GM21786 (cell line): ENCODE data around the gene ZDHHC9.
"Not testable (repeated sequence)": the region's sequence is repeated elsewhere in the genome, so short reads cannot be mapped to it uniquely, and the experiment has no call there.

Experiments used
- ATAC-seq: cut with Tn5 transposase; IDR thresholded peaks from one replicate; pipeline ENCODE4 v1.9.1; 2021; ENCODE audit not compliant: unreplicated experiment

The ZDHHC9 gene

DNA sequence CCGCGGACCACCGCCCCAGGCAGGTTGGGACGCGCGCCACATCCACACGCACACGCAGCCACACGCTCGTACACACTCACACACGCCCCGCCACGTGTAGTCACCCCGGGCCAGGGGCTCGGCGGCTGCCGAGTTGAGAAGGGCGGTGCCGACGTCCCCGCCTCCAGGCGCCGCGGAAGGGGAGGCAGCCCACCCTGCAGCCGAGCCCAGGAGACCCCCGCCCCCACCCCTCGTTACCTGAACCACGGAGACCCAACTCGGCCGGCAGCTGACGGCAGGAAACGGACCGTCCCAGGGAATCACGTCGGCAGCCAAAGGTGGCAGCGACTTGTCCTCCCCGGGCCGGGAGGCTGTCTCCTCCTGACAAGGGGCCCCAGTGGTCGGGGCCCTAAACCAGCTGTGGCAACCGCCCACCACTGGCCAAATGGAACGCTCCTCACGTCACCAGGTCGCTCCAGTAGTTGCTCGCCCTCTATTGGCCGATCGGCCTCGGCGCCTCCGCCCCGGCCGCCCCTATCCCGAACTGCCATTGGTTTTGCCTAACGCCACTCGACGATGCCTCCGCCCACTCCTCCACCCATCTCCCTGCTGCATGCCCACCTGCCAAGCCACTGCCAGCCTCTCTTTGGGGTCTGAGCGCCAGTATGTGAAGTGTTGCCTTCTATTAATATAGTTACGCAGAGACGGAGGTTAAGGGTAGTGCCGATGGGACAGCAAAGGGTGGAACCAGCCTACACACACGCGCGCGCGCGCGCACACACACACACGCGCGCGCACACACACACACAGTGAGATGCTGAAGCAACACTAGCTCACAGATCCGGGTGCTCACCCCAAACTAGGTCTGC is at the start of gene ZDHHC9:
TSS of gene ZDHHC9 (minus strand) at position 428 of the 848 bp plus-strand sequence. CDS start 1,941 bp downstream, outside the sequence.
- peak; percentile 97 for ATAC-seq

DNA sequence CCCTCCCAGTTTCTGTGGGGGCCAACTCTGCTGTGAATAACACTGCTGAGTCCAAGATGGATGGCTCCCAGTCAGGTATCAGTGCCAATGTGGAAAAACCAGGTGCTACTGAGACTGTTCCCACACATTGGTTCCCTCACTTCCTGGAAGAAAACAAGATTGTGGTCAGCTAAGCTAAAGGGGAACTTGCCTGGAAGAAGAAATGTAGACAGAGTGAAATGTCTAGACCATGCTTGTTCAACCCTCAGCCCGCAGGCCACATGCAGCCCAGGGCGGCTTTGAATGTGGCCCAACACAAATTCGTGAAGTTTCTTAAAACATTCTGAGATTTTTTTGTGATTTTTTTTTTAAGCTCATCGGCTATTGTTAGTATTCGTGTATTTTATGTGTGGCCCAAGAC is 33.7 kb upstream of the ZDHHC9 start:
- ATAC-seq: no peak

DNA sequence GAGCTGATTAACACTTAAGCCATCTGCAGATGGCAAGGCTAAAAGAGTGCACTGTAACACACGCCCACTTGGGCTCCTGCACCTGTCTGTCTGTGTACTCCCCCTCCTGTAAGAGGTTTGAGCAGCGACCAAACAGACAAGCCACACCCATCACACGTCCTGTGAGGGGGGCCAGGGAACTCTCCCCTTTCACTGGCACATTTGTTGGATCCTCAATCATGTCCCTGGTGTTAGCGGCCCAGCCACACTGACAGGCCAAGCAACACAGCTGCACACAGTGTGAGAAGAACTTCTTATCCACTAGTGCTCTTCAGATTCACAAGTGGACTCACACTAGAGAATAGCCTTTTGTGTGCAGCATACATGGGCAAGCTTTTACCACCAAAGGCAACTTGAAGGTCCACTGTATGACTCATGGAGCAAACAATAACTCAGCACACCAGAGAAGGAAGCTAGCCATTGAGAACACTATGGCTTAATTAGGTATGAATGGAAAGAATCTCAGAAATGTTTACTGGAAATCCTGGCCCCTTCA is 33.2 kb upstream of the ZDHHC9 start:
- no peak for ATAC-seq

DNA sequence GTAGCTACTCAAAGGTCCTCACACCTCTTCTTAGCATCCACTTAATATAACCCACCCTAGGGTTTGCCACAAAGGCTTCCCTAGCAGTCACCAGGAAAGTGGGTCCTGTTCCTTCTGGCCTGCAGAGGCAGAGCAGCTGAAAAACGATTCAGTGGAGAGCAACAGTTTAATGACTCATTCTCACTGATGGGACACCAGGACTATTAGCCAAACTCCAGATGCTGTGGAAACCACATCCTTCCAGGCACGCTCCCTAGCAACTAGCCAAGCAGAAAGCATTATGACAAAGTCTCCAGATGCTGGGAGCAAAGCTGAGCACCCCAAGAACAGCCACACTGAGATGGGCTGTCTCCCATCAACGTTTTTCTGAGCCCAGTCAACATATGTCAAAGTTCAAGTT is 32.0 kb upstream of the ZDHHC9 start:
- ATAC-seq: no peak

DNA sequence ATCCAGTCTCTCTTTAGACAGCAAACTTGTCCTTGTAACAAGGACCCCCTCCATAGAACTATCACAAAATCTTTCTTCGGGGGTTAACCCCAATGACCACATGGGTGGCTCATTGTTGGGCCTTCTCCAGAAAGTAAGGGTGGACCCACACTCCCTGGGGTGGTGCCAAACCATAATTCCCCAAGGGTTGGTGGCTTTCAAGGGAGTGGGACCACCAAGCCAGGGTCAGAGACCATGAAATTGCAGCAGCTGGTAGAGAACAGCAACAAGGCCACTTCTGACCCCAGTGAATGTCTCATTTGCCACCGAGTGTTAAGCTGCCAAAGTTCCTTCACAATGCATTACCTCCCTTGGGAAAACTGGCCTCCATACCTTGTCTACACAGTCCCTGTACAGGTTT is 28.8 kb upstream of the ZDHHC9 start:
- no peak for ATAC-seq

DNA sequence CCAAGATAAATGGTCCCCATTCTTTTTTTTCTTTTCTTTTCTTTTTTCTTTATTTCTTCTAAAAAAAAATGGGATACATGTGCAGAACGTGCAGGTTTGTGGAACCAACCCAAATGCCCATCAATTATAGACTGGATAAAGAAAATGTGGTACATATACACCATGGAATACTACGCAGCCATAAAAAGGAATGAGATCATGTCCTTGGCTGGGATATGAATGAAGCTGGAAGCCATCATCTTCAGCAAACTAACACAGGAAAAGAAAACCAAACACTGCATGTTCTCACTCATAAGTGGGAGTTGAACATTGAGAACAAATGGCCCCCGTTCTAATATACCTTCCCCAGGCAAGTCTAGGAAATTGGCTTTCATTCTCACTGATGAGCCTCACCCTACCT is 22.6 kb upstream of the ZDHHC9 start:
- ATAC-seq: not testable (repeated sequence)

DNA sequence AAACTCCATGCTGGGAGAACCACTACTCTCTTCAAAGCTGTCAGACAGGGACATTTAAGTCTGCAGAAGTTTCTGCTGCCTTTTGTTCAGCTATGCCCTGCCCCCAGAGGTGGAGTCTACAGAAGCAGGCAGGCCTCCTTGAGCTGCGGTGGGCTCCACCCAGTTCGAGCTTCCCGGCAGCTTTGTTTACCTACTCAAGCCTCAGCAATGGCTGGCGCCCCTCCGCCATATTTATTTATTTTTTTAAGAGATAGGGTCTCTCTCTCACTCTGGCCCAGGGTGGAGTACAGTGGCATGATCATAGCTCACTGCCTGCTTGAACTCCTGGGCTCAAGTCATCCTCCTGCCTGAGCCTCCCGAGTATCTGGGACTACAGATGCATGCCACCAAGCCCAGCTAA is 15.4 kb upstream of the ZDHHC9 start:
- not testable (repeated sequence) for ATAC-seq

DNA sequence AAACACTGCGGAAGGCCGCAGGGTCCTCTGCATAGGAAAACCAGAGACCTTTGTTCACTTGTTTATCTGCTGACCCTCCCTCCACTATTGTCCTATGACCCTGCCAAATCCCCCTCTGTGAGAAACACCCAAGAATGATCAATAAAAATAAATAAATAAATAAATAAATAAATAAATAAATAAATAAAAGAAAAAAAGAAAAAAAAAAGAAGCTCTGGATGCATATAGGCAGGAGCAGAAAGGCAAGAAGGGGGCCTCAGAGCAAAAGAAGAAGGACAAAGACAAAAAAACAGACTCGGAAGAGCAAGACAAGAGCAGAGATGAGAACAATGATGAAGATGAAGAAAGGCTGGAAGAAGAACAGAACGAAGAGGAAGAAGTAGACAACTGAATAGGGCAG is 8.1 kb upstream of the ZDHHC9 start:
- ATAC-seq: not testable (repeated sequence)

DNA sequence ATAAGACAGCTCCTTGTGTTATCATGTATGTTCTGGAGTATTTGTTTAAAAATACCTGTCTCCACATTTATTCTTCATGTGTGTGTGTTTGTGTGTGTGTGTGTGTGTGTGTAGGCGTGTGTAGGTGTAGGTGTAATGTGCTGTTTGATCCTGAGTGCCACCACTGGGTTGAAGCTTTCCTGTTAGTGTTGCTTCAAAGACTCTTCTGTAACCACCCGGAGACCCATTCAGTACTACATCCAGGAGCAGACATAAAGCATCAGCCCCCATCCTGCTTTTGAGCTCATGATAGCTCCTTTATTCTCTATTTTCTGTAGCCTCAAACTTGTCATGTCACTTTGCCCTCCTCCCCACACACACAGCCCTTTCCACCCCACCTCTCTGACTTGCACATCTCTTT is 3.0 kb upstream of the ZDHHC9 start:
- no peak for ATAC-seq

DNA sequence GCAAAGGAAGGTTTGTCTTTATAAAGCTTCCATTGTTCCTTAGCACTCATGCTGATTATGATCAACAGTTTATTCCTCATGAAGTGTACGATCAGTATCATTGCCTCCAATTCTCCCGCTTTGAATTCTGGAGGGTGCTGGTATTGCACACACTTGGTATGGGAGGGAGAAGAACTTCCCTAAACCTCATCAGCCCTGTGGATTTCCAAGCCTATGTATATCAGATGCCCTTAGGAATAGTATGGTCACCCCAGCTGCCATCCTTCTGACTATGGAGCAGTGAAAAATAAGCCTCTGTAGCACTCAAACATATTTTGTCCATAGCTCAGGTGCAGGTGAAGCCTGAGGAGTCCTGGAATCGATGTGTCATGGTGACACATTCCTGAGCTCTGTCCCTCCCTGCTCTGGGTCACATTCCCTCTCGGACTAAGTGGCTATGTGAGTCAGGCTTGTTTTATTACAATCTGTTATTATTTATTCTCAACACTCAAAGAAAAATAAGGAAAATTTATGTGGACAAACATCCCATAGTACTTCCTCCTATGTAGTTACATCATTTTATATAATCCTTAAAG is 2.0 kb upstream of the ZDHHC9 start:
- ATAC-seq: no peak

DNA sequence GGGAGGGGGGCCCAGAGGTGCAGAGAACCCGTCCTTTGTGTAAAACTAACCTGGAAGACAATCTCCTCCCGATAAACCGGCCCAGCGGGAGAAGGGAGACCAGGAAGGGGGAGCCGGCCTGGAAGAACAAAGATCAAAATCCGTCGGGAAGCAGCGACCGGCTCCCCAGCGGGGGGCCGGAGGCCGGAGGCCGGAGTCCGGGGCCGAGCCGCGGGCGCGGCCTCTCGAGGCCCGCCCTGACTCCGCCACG is 552 bp downstream of the ZDHHC9 start:
- ATAC-seq: no peak

DNA sequence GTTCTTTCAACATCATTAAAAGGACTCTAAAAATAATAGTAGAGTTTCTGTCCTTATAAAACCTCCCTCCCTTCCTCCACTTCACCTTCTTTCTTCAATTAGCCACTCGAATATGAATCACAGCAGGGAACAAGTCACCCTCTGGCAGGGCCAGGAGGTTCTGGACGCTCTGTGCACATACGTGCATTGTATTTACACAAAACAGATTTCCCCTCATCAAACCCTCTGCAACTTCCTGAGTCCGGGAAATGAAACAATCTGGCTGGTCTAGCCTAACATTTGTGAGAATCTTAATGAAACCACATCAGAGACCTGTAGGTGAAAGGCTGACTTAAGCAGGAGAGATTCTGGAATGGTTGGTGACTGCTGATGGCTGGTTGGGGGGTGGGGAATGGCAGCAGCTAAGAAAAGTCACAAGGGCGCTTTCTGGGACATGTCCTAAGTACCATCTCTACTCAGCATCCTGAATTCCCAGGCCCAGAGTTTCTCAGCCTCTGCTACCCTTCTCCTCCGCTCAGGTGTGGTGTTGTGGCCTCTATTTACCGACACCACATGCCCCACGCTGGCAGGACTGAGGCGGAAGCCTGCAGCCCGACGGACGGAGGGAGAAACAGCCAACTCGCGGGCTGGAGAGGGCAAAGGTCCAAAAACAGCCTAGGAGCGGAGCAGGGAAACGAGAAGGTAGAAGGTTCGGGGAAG is 1.0 kb downstream of the ZDHHC9 start:
- no peak for ATAC-seq

DNA sequence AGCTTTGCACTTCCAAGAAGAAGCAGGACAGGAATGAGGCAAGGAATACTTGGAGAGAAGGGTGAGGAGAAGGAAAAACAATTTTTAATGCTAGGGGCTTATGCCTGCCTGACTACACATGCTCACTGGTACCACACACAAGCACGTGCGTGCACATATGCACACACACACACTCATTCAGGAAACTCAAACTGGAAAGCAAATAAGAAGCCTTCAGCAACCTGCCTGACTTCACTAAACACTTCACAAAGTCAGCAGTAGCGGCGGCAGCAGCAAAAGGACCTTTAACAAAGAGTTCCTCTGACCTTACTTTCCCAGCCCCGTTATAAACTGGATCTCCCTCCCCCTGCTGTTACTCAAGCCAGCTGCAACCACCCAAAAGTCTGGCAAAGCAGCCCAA is 3.3 kb downstream of the ZDHHC9 start:
- no peak for ATAC-seq

DNA sequence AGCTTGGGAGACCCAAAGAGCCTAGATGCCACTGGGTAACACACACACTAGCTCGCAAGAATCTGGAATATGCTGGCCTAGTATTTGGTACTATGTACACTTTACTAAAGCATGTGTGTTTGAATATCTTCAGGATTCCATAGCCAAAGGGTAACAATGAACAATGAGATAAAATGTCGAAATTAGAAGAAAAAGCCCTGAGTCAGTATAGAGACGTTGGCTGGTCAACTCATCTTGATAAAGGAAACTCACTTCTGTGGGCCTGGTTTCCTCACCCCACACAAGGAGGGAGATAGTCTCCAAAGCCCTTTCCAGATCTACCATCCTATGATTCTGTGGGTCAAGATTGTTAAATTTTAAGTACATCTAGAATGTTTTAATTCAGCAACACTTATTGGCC is 6.9 kb downstream of the ZDHHC9 start:
- no peak for ATAC-seq

DNA sequence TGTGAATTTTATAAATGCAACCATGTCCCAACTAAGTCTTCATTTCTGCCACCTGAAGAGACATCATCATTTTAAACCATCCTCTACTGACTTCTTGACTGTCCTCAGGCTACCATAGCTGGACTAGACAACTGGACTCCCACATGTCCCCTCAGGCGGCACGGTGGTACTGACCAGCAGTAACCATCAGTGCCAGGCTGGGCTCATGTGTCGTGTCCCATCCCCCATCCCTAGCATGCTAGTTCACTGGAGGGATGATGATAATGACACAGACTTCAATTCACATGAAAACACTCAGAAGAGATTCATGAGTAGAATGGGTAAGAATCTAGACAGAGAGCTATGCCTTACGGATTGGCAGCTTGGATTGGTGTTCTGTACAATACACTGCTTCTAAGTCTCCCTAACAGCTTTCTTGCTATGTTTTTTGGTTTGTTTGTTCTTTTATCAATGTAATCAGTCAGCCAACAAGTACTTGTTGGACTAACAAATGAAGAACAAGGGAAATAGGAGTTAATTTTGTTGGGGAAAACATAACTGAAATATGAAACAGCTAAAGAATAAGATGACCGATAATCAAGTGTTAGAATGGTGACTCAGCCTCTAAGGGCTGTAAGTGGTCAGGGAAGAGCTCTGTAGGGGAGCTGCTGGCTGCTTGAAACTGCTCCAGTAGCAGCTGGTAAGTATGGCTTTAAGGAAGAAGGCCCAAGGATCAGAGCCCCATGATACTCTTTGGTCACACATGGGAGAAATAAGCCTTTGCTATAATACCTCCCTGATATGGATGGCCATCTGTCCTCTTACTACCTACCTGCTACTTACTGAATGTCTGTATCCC is 10.3 kb downstream of the ZDHHC9 start:
- no peak for ATAC-seq

DNA sequence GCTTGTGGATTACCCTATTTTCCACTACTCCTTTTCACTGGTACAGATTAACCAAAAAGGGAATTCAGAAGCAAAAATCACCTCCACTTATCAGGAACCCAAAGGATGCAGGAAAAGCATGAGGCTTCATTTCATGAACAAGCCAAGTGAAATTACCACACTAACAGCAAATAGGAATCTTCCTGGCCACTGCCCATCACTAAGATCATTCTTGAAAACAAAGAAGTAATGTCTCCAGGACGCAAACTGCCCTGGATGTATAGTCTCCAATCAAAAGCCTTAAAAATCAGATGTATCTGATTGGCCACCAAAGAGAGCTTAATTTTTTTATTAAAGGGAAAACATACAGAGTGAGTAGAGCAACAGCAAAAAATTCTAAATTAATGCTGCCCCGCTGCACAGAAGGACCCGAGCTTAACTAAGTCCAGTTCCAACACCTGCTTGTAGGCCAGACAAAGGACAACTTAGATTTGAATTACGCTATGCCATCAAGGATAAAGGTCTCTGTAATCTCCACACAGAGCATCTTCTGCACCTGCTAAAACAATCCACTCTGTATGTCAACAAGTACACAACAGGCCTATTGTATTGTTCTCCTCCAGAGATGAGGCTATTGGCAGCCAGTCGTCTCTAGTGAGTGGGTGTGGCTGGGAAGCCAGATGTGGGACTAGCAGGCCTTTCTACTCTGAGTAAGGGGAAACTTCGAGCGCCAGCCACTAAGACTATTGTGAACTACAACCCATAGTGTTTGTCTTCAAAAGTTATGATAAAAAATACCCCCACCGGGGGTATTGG is 12.4 kb downstream of the ZDHHC9 start:
- no peak for ATAC-seq

DNA sequence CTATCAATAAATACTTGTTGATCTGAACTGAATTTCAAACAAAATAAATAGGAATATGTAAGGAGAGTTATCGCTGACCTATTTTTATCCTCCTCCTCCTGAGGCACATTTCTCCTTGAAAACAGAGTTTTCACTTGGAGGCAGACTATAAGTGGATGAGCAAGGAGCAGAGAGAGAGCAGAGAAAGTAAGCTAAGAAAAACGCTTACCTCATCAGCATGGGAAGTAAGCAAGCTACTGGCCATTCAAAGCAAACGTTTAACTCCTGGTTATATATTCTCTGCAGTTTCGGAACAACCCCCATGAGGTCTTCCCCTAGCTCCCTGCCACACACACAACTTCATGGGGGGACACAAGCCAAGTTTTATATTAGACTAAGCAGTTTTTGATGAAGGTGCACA is 13.2 kb downstream of the ZDHHC9 start:
- no peak for ATAC-seq

DNA sequence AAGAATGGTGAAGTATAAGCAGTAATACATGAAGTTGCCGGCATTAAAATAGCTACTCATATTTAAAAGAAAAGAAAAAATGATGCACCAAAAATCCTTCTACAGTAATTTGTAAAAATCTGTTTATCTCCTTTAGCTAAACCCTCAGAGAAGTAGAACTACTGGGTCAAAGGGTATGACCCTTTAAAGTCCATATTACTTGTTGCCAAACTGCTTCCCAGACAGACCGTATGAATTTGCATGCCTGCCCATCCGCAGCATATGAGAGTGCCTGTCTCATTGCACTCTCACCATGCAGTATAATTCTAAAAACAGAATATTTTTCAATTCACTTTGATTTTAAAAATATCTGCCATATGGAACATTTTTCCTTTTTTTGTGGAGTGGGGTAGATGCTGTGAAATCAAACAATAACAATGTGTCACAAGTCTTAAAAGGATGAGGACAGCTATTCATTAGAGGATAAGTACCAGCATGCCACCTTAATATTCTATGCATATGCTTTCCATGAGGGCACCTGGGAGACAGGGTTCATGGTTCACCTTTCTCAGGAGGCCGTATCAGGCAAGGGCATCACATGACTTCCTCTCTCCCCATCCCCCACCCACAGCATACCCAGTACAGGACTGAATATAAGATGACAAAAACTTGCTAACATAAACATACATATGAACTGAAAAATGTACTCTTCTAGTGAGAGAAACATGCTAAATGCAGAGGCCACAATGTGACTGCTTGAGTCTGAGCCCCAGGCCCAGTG is 17.8 kb downstream of the ZDHHC9 start:
- ATAC-seq: no peak

DNA sequence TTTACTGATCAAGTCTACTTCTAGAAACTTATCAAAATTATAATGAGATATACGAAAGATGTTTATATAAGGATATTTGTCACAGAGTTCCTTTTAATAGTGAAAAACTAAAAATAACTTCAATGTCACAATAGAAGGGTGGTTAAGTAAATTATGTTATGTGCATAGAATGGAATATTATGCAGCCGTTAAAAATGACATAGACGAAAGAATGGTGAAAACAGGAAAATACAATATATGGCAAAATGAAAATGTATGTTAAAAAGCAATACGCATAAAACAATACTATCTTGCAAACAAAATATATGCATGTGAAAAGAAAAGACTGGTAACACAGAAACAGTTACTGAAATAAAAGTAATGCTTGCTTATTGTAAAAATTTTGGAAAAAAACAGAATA is 19.1 kb downstream of the ZDHHC9 start:
- no peak for ATAC-seq

DNA sequence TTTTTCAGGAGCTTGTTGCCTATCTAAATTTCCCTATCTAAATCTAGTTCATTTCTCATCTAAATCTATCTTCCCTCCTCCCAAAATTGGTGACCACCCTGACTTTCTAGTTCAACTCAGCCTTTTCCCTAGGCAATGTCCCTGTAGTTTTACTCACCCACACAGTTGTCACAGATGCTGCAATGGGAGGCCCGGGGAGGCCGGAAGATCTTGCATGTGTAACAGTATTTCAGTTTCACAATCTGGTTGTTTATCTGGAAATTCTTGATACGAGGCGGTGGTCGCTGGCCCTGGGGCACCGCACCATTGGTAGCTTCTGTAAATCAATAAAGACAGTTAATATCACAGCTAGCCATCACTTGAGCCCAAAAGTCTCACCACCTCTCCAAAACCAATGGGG is 20.2 kb downstream of the ZDHHC9 start:
- no peak for ATAC-seq
